HEK293 (cell line): Measurements from ENCODE around the gene DRC1.

Source experiments
- CTCF ChIP-seq: fragments of 450-650 bp; formaldehyde crosslinking; IDR thresholded peaks from 2 replicates; pipeline ENCODE4 v1.5.1; 2016; ENCODE audit warnings: missing biosample characterization, missing genetic modification characterization
- ZNF214 ChIP-seq: fragments of 450-650 bp; formaldehyde crosslinking; IDR thresholded peaks from 2 replicates; pipeline ENCODE4 v1.5.1; 2017; ENCODE audit warnings: missing biosample characterization, mild to moderate bottlenecking, missing genetic modification characterization, borderline replicate concordance
- ZNF341 ChIP-seq: fragments of 450-650 bp; formaldehyde crosslinking; IDR thresholded peaks from 2 replicates; pipeline ENCODE4; 2016; ENCODE audit warnings: low read depth, missing biosample characterization, missing genetic modification characterization
- ZNF768 ChIP-seq: fragments of 450-650 bp; formaldehyde crosslinking; IDR thresholded peaks from 2 replicates; pipeline ENCODE4 v1.5.1; 2018; ENCODE audit warnings: missing biosample characterization, mild to moderate bottlenecking, missing genetic modification characterization

- TF ChIP-seq ZNF214 (no peak), CTCF (tag by site-specific recombination) (no peak), ZNF341 (tag by site-specific recombination) (no peak), ZNF768 (tag by site-specific recombination) (no peak)
Measured at GRCh38 chr2:26465981-26466471, 64.3 kb downstream of the DRC1 start.
